PC-3 (cell line): ENCODE measurements around the gene TP53AIP1. TPM values are rescaled to one million over a fixed set of nuclear protein-coding genes. Genes with fewer than 3 reads are reported as not detected.

ENCODE experiments used
- ATAC-seq: fragments of 200-7000 bp; cut with Tn5 transposase; 2 replicates; pipeline ENCODE4 v1.9.1; 2020; ENCODE audit warnings: mild to moderate bottlenecking, moderate library complexity
- BruUV-seq: library from RNA; stranded (reverse); fragments of 400-500 nt; replicated peaks from 2 replicates; lab custom pipeline; 2021; lab: Mats Ljungman, UMichigan
- CTCF ChIA-PET: fragments of 300-600 bp; sonication (Branson Sonifier 250); formaldehyde crosslinking; loops from one replicate; lab custom pipeline; 2022; ENCODE audit warnings: antibody characterized with exemption; lab: Charles Lee
- POLR2A ChIA-PET: fragments of 300-600 bp; sonication (Branson Sonifier 250); formaldehyde crosslinking; loops from one replicate; lab custom pipeline; 2022; ENCODE audit warnings: antibody characterized with exemption; ENCODE audit not compliant: unreplicated experiment; lab: Charles Lee
- DNase-seq: peaks from one replicate; pipeline ENCODE4 v3.0.0-alpha.2; 2015
- H2AFZ ChIP-seq: fragments of 300-600 bp; sonication (generic); 2 replicates; pipeline ENCODE4 v1.6.0; 2016; ENCODE audit warnings: antibody characterized with exemption, low read length
- H3F3A ChIP-seq: fragments of 300-600 bp; sonication (generic); one replicate; pipeline ENCODE4 v1.6.0; 2017; ENCODE audit warnings: antibody characterized with exemption, low read length, control low read depth, mild to moderate bottlenecking; ENCODE audit not compliant: unreplicated experiment
- H3K27ac ChIP-seq: fragments of 300-600 bp; sonication (generic); 2 replicates; pipeline ENCODE4 v1.5.1; 2016; ENCODE audit warnings: mild to moderate bottlenecking, low read length
- H3K27me3 ChIP-seq: fragments of 300-600 bp; sonication (generic); 2 replicates; pipeline ENCODE4 v1.6.1; 2016; ENCODE audit warnings: low read length, mixed read lengths
- H3K36me3 ChIP-seq: fragments of 300-600 bp; sonication (generic); 2 replicates; pipeline ENCODE4 v1.6.1; 2016; ENCODE audit warnings: low read depth, mixed run types, low read length, mixed read lengths
- H3K4me1 ChIP-seq: fragments of 300-600 bp; sonication (generic); 2 replicates; pipeline ENCODE4 v1.5.1; 2016; ENCODE audit warnings: low read length; ENCODE audit not compliant: insufficient read depth
- H3K4me2 ChIP-seq: fragments of 300-600 bp; sonication (generic); 2 replicates; pipeline ENCODE4 v1.6.0; 2016; ENCODE audit warnings: low read length
- H3K4me3 ChIP-seq: fragments of 300-600 bp; sonication (generic); 2 replicates; pipeline ENCODE4 v1.5.1; 2016; ENCODE audit warnings: mild to moderate bottlenecking, low read length, mixed read lengths
- H3K79me2 ChIP-seq: fragments of 300-600 bp; sonication (generic); 2 replicates; pipeline ENCODE4 v1.6.1; 2017; ENCODE audit warnings: low read length, mixed read lengths
- H3K9ac ChIP-seq: fragments of 300-600 bp; sonication (generic); 2 replicates; pipeline ENCODE4 v1.6.0; 2016; ENCODE audit warnings: mild to moderate bottlenecking, low read length
- H3K9me2 ChIP-seq: fragments of 300-600 bp; sonication (generic); replicated peaks from 2 replicates; pipeline ENCODE4 v1.6.1; 2016; ENCODE audit warnings: mixed run types, low read length, mixed read lengths
- H3K9me3 ChIP-seq: fragments of 300-600 bp; sonication (generic); 2 replicates; pipeline ENCODE4 v1.6.1; 2016; ENCODE audit warnings: low read length, mixed read lengths
- H4K20me1 ChIP-seq: fragments of 300-600 bp; sonication (generic); 2 replicates; pipeline ENCODE4 v1.6.1; 2016; ENCODE audit warnings: low read length, mixed read lengths
- CTCF ChIP-seq: fragments of 300-600 bp; sonication (generic); conservative IDR thresholded peaks from 2 replicates; pipeline ENCODE4 v1.5.1; 2017; ENCODE audit warnings: antibody characterized with exemption, low read depth, mild to moderate bottlenecking, low read length
- EZH2 ChIP-seq: fragments of 300-600 bp; sonication (generic); IDR thresholded peaks from one replicate; pipeline ENCODE4 v1.6.1; 2017; ENCODE audit warnings: antibody characterized with exemption, mild to moderate bottlenecking, low read length; ENCODE audit not compliant: unreplicated experiment
- EZH2phosphoT487 ChIP-seq: fragments of 300-600 bp; sonication (generic); IDR thresholded peaks from 2 replicates; pipeline ENCODE4 v1.6.1; 2018; ENCODE audit warnings: mild to moderate bottlenecking, antibody characterized with exemption, low read length, borderline replicate concordance
- intact Hi-C: fragments of 100-400 bp; cut with micrococcal nuclease; formaldehyde crosslinking; loops from 2 replicates; pipeline ENCODE4 v1.9.0; 2023
- total RNA-seq: library from RNA; depleted of rRNA; stranded (reverse); fragments of >200 nt; gene quantifications from 2 replicates; pipeline ENCODE4 v1.2.3, GENCODE V29; 2014

Gene TP53AIP1
- total RNA-seq, 1 experiment from 2014 or later, result 0.58 TPM

GRCh38 chr11:128946648-128947047 is 4.0 kb upstream of the TP53AIP1 start:
- no peak for DNase-seq
- Histone ChIP-seq H3K9me2 (no peaks in the 10 kb centered on the region), H3K79me2 (no peaks in the 10 kb centered on the region), H3K36me3 (no peaks in the 10 kb centered on the region), H3K4me2 (no peak overlapping the region), H3K27me3 (no peaks in the 10 kb centered on the region), H3F3A (no peaks in the 10 kb centered on the region), H3K9ac (no peak overlapping the region), H3K4me1 (peaks cover 5% of the 10 kb centered on the region; the same call in 1 of the 2 replicates), H3K9me3 (no peaks in the 10 kb centered on the region), H3K27ac (no peak overlapping the region), H2AFZ (no peak overlapping the region), H3K4me3 (no peak overlapping the region), H4K20me1 (no peaks in the 10 kb centered on the region)
- no TSS peak for BruUV-seq
- no peak for ATAC-seq
- CTCF ChIA-PET, result interaction anchor here (0.6 kb wide), 1 partner anchor 204 kb away, joined by 3 read pairs; no protein-coding TSS in a partner anchor
- intact Hi-C loops, result no loop called here
- TF ChIP-seq CTCF (no peak), EZH2phosphoT487 (no peak), EZH2 (no peak)
- POLR2A ChIA-PET, result no interaction called here

GRCh38 chr11:128943428-128943976 is 831 bp upstream of the TP53AIP1 start:
- Histone ChIP-seq H3K9me2 (no peaks in the 10 kb centered on the region), H3K9ac (no peak overlapping the region), H3F3A (no peaks in the 10 kb centered on the region), H3K9me3 (no peaks in the 10 kb centered on the region), H2AFZ (no peak overlapping the region), H3K36me3 (no peaks in the 10 kb centered on the region), H3K4me2 (no peak overlapping the region), H4K20me1 (no peaks in the 10 kb centered on the region), H3K79me2 (no peaks in the 10 kb centered on the region), H3K27me3 (no peaks in the 10 kb centered on the region), H3K4me1 (peaks cover 5% of the 10 kb centered on the region; the same call in 1 of the 2 replicates), H3K4me3 (no peak overlapping the region), H3K27ac (no peak overlapping the region)
- CTCF ChIA-PET, result no interaction called here
- no peak for TF ChIP-seq EZH2phosphoT487
- no TSS peak for BruUV-seq
- DNase-seq, result no peak
- ATAC-seq, result no peak
- POLR2A ChIA-PET, result interaction anchor here (0.7 kb wide), 1 partner anchor 664 kb away, joined by 3 read pairs; no protein-coding TSS in a partner anchor
- intact Hi-C loops, result no loop called here

- H3F3A ChIP-seq, result no peaks in the 10 kb centered on the region
- no peaks in the 10 kb centered on the region for H4K20me1 ChIP-seq
- ChIA-PET POLR2A (no interaction called here), CTCF (no interaction called here)
- DNase-seq, result no peak
- H3K36me3 ChIP-seq, result no peaks in the 10 kb centered on the region
- intact Hi-C loops, result no loop called here
- no peak overlapping the region for H2AFZ ChIP-seq
- no peak overlapping the region for H3K4me3 ChIP-seq
- H3K9me2 ChIP-seq, result no peaks in the 10 kb centered on the region
- H3K79me2 ChIP-seq, result no peaks in the 10 kb centered on the region
- H3K4me2 ChIP-seq, result no peak overlapping the region
- peaks cover 5% of the 10 kb centered on the region; the same call in 1 of the 2 replicates for H3K4me1 ChIP-seq
- H3K27me3 ChIP-seq, result no peaks in the 10 kb centered on the region
- H3K9me3 ChIP-seq, result no peaks in the 10 kb centered on the region
- BruUV-seq, result no TSS peak
- H3K9ac ChIP-seq, result no peak overlapping the region
- H3K27ac ChIP-seq, result no peak overlapping the region
- no peak for ATAC-seq
- TF ChIP-seq CTCF (no peak), EZH2phosphoT487 (no peak), EZH2 (no peak)
These were observed 429 bp downstream of the TP53AIP1 start for GRCh38 chr11:128942272-128942612.
